Hepatocyte (in vitro differentiated cells): ENCODE results near the gene B3GNT3. TPM values are rescaled to one million over a fixed set of nuclear protein-coding genes. Genes with fewer than 3 reads are reported as not detected.

Experiments
- DNase-seq: peaks from one replicate; pipeline ENCODE4 v3.0.0-alpha.2; 2016; ENCODE audit warnings: low spot score
- H2AFZ ChIP-seq: fragments of 200-600 bp; sonication (generic); 2 replicates; pipeline ENCODE4 v1.6.0; 2016; ENCODE audit warnings: antibody characterized with exemption, mild to moderate bottlenecking
- H3K27ac ChIP-seq: fragments of 200-600 bp; sonication (generic); 2 replicates; pipeline ENCODE4 v1.5.1; 2016; ENCODE audit warnings: mild to moderate bottlenecking
- H3K27me3 ChIP-seq: fragments of 200-600 bp; sonication (generic); 2 replicates; pipeline ENCODE4 v1.6.1; 2016
- H3K36me3 ChIP-seq: fragments of 200-600 bp; sonication (generic); replicated peaks from 2 replicates; pipeline ENCODE4 v1.5.1; 2016; ENCODE audit warnings: low read depth; ENCODE audit not compliant: insufficient read depth
- H3K4me1 ChIP-seq: fragments of 200-600 bp; sonication (generic); 2 replicates; pipeline ENCODE4 v1.5.1; 2016; ENCODE audit warnings: mild to moderate bottlenecking, moderate library complexity; ENCODE audit not compliant: insufficient read depth
- H3K4me2 ChIP-seq: fragments of 200-600 bp; sonication (generic); 2 replicates; pipeline ENCODE4 v1.6.0; 2016
- H3K4me3 ChIP-seq: fragments of 200-600 bp; sonication (generic); 2 replicates; pipeline ENCODE4 v1.5.1; 2016; ENCODE audit warnings: mild to moderate bottlenecking
- H3K79me2 ChIP-seq: fragments of 200-600 bp; sonication (generic); 2 replicates; pipeline ENCODE4 v1.6.0; 2017; ENCODE audit warnings: mild to moderate bottlenecking
- H3K9me2 ChIP-seq: fragments of 200-600 bp; sonication (generic); replicated peaks from 2 replicates; pipeline ENCODE4 v1.6.0; 2017; ENCODE audit warnings: mild to moderate bottlenecking; ENCODE audit not compliant: insufficient read depth
- H3K9me3 ChIP-seq: fragments of 200-600 bp; sonication (generic); 2 replicates; pipeline ENCODE4 v1.5.1; 2016; ENCODE audit warnings: low read depth, mild to moderate bottlenecking
- H4K20me1 ChIP-seq: fragments of 200-600 bp; sonication (generic); 2 replicates; pipeline ENCODE4 v1.6.0; 2016; ENCODE audit warnings: mild to moderate bottlenecking; ENCODE audit not compliant: insufficient read depth, poor library complexity, severe bottlenecking
- EZH2 ChIP-seq: fragments of 200-600 bp; sonication (generic); IDR thresholded peaks from 2 replicates; pipeline ENCODE4 v1.6.1; 2016; ENCODE audit warnings: antibody characterized with exemption, mild to moderate bottlenecking, borderline replicate concordance
- EZH2phosphoT487 ChIP-seq: fragments of 200-600 bp; sonication (generic); IDR thresholded peaks from one replicate; pipeline ENCODE4 v1.6.1; 2018; ENCODE audit warnings: antibody characterized with exemption, mild to moderate bottlenecking, low read depth, moderate library complexity; ENCODE audit not compliant: unreplicated experiment, severe bottlenecking
- WGBS: methylation state at CpG from one replicate; pipeline ENCODE4 v1.1.6; 2016; ENCODE audit warnings: low lambda C conversion rate; ENCODE audit errors: missing lambda C conversion rate; 5-methylcytosine and 5-hydroxymethylcytosine counted together
- polyA plus RNA-seq: library from polyadenylated mRNA; unstranded; fragments of >200 nt; fragmentation: Nextera tagmentation; extraction: Ambion mirVana; gene quantifications from 2 replicates; pipeline ENCODE4 v1.2.1, GENCODE V29; 2016
- total RNA-seq: library from RNA; depleted of rRNA; stranded (reverse); fragments of >200 nt; gene quantifications from 2 replicates; pipeline ENCODE4 v1.2.3, GENCODE V29; 2014
- TF ChIP-seq, protein P1 (sequence below): fragments of 200-600 bp; sonication (generic); IDR thresholded peaks from 2 replicates; pipeline ENCODE4 v1.5.1; 2016; ENCODE audit warnings: antibody characterized with exemption, mild to moderate bottlenecking; ENCODE audit not compliant: poor library complexity

Gene B3GNT3
- total and polyA plus RNA-seq, 2 experiments from 2014 or later = 14.6 to 19.1 TPM

DNA sequence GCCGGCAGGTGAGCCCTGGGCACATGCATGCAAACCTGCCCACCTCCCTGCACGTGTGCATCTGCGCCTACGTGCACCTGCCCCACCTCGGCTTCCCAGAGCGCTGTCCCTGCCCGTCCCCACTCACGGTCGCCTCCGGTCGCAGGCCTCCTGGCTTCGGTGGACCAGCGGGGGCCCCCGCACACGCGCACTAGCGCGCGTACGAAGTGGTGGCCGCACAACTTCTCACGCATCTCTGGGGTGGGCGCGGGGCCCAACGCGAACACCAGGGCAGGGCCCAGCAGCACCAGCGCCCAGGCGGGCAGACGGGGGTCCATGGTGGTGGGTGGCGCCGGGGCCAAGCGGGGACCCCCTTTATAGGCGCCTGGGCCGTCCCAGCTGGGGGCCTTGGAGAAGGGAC, 26.3 kb downstream of the B3GNT3 start, which contains the start of gene INSL3:
TSS of gene INSL3 (minus strand) at position 330 of the 400 bp plus-strand sequence. CDS start at position 317, 13 bp downstream.
- Histone ChIP-seq H3K27ac (no peak within 1 kb of the TSS), H2AFZ (no peak within 1 kb of the TSS)

GRCh38 chr19:17824339-17824738, 29.4 kb downstream of the B3GNT3 start:
- DNase-seq = no peak
- no peak overlapping the region for H3K4me3 ChIP-seq
- no peaks in the 10 kb centered on the region for H3K79me2 ChIP-seq
- no peaks in the 10 kb centered on the region for H3K9me3 ChIP-seq
- H3K36me3 ChIP-seq = no peaks in the 10 kb centered on the region
- H4K20me1 ChIP-seq = no peaks in the 10 kb centered on the region
- H3K27me3 ChIP-seq = no peaks in the 10 kb centered on the region
- H3K4me2 ChIP-seq = no peak overlapping the region
- no peaks in the 10 kb centered on the region for H3K4me1 ChIP-seq
- H3K9me2 ChIP-seq = no peaks in the 10 kb centered on the region
- WGBS = 71% methylated on average over 8 of the region's 8 CpGs
- H2AFZ ChIP-seq = no peak overlapping the region
- no peak overlapping the region for H3K27ac ChIP-seq
- TF ChIP-seq EZH2phosphoT487 (no peak), EZH2 (no peak)
- TF ChIP-seq, protein P1, sequence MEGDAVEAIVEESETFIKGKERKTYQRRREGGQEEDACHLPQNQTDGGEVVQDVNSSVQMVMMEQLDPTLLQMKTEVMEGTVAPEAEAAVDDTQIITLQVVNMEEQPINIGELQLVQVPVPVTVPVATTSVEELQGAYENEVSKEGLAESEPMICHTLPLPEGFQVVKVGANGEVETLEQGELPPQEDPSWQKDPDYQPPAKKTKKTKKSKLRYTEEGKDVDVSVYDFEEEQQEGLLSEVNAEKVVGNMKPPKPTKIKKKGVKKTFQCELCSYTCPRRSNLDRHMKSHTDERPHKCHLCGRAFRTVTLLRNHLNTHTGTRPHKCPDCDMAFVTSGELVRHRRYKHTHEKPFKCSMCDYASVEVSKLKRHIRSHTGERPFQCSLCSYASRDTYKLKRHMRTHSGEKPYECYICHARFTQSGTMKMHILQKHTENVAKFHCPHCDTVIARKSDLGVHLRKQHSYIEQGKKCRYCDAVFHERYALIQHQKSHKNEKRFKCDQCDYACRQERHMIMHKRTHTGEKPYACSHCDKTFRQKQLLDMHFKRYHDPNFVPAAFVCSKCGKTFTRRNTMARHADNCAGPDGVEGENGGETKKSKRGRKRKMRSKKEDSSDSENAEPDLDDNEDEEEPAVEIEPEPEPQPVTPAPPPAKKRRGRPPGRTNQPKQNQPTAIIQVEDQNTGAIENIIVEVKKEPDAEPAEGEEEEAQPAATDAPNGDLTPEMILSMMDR = no peak

More for the DNA sequence above, 26.3 kb downstream of the B3GNT3 start, which contains the start of gene INSL3:
- Histone ChIP-seq H3K9me2 (no peaks in the 10 kb centered on the region), H3K4me2 (no peak within 1 kb of the TSS), H3K79me2 (no peaks in the 10 kb centered on the region), H4K20me1 (no peaks in the 10 kb centered on the region), H3K27me3 (no peaks in the 10 kb centered on the region), H3K4me1 (no peaks in the 10 kb centered on the region), H3K4me3 (no peak within 1 kb of the TSS), H3K9me3 (no peaks in the 10 kb centered on the region), H3K36me3 (no peaks in the 10 kb centered on the region)
- 95% methylated on average over 26 of the region's 34 CpGs for WGBS
- no peak for TF ChIP-seq EZH2
- TF ChIP-seq, protein P1 = no peak
- no peak for TF ChIP-seq EZH2phosphoT487
- no peak for DNase-seq

DNA sequence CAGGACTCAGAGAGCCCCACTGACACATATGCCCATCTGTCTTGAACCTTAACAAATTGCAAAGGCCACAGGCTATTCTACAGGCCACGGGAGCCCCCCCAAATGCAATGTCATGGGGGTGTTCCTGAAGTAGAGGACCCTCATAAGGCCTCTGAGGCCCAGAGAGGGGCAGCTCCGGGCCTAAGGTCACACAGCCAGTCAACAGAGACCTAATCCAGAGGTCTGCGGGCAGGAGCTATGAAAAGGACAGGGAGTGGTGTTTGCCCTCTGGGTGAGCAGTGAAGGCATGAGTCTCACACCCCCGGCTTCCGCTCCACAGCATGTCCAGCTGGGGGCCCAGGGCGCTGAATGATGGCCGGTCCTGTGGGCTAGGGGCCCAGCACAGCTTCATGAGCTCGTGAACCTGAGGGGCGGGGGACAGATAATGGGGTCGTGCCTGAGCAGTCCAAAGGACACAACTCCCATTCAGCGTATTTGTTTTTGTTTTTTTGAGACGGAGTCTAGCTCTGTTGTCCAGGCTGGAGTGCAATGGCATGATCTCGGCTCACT, 31.6 kb downstream of the B3GNT3 start:
- no peak for TF ChIP-seq EZH2phosphoT487
- TF ChIP-seq, protein P1 = no peak
- TF ChIP-seq EZH2 = no peak
- H3K9me2 ChIP-seq = no peaks in the 10 kb centered on the region
- no peak overlapping the region for H2AFZ ChIP-seq
- no peak overlapping the region for H3K27ac ChIP-seq
- H3K9me3 ChIP-seq = no peaks in the 10 kb centered on the region
- H3K79me2 ChIP-seq = no peaks in the 10 kb centered on the region
- no peaks in the 10 kb centered on the region for H4K20me1 ChIP-seq
- H3K27me3 ChIP-seq = peaks cover 13% of the 10 kb centered on the region
- no peak overlapping the region for H3K4me3 ChIP-seq
- 86% methylated on average over 13 of the region's 13 CpGs for WGBS
- no peaks in the 10 kb centered on the region for H3K36me3 ChIP-seq
- DNase-seq = no peak
- H3K4me2 ChIP-seq = no peak overlapping the region
- H3K4me1 ChIP-seq = no peaks in the 10 kb centered on the region
